ENCODE results near the gene SAFB.

- TF ChIP-seq CTCF (IDR thresholded peaks at IDR 0.05) (no peak), POLR2A (IDR thresholded peaks at IDR 0.05) (no peak), EP300 (IDR thresholded peaks at IDR 0.05) (no peak)
Measured at GRCh38 chr19:5707576-5708575, 85.0 kb downstream of the SAFB start.

All from ovary (tissue), 3 donors.